Measurements from ENCODE around the gene ZCRB1. TPM values are rescaled to one million over a fixed set of nuclear protein-coding genes. Genes with fewer than 3 reads are reported as not detected.
A peak's percentile ranks its signal among the peaks of the same experiment; 100 is the strongest.
"Not testable (repeated sequence)": the region's sequence is repeated elsewhere in the genome, so short reads cannot be mapped to it uniquely, and the experiment has no call there.

The ZCRB1 gene, protein sequence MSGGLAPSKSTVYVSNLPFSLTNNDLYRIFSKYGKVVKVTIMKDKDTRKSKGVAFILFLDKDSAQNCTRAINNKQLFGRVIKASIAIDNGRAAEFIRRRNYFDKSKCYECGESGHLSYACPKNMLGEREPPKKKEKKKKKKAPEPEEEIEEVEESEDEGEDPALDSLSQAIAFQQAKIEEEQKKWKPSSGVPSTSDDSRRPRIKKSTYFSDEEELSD
- 62.0 and 90.0 TPM in 2 replicates for total RNA-seq (2014; rRNA removed; shearing (Covaris generic))

DNA sequence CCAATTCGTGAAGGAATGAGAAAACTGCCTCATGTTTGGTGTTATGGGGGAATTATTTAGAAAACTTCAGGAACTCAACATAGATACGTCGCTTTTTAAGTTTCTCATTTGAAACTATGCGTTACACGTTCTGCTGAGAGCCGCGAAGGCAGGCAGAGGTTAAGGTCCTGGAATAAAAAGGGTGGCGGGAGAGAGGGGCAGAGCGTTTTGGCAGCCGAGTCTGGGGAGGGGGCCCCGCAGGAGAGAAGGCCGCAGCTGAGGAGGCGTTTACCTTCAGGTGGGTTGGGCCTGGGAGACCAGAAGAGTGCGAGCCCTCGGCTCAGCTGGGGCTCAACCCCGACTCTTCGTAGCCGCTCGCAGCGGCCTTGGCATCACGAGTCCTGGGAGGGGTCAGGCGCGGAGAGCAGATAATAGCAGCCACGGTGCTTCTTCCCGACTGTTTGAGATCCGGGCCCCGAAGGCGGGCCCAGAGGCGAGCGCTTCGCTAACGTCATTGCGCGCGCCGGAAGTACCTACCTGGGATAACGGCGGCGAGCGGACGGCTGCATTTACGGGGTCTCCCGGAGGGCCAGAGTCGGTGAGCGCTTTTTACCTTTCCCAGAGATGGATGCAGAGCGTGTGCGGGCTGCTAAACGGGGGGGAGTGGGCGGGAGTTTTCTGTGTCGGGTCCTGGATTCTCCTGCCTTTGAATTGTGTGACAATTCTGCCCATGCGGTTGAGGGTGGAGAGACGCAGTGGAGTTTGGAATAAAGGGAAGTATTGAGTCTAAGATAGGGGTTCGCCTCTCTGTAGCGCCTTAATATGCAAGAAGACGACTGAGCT lies at the start of gene ZCRB1, which contains the start of gene PPHLN1:
Gene ZCRB1 (minus strand): TSS at position 442 of the 822 bp plus-strand sequence. CDS start 1,992 bp downstream, outside the sequence.
Gene PPHLN1 (plus strand): TSS at position 515 of the 822 bp plus-strand sequence. CDS start 9,736 bp downstream, outside the sequence.
- H3K4me1 ChIP-seq (replicated peaks) = peaks cover 13% of the 10 kb centered on the region
- peak; percentile 74 to 78 for DNase-seq (ENCODE audit: low read depth in 1 of 2, low spot score in 2 of 2)
- no peaks in the 10 kb centered on the region for H3K9me3 ChIP-seq (replicated peaks)
- H3K27me3 ChIP-seq (replicated peaks) = no peaks in the 10 kb centered on the region
- peak within 1 kb of the TSS; percentile 62 for H3K4me3 ChIP-seq
- H3K27ac ChIP-seq = peak within 1 kb of the TSS; percentile 70
- H3K36me3 ChIP-seq = peaks cover 19% of the 10 kb centered on the region

DNA sequence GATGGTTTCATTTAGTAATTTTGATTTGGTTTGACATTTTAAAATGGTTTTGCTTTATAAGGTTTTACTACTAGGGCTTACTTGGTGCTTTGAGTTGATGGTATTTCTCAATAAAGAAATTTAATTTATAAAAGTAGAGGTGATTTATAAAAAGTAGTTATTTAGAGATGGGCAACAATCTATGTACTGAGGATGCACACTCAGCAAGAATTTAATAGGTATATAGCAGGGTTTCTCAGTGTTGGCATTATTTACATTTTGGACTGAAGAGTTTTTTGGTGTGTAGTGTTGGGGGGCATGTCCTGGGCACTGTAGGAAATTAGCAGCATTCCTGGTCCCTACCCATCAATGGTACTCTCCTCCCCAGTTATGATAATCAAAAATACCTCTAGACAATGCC lies 47.8 kb upstream of the ZCRB1 start:
- Histone ChIP-seq H3K4me1 (replicated peaks) (no peaks in the 10 kb centered on the region), H3K4me3 (no peak overlapping the region), H3K9me3 (replicated peaks) (no peaks in the 10 kb centered on the region), H3K36me3 (peaks cover 14% of the 10 kb centered on the region), H3K27me3 (replicated peaks) (no peaks in the 10 kb centered on the region), H3K27ac (no peak overlapping the region)
- DNase-seq (ENCODE audit: low read depth in 1 of 2, low spot score in 2 of 2) = no peak

DNA sequence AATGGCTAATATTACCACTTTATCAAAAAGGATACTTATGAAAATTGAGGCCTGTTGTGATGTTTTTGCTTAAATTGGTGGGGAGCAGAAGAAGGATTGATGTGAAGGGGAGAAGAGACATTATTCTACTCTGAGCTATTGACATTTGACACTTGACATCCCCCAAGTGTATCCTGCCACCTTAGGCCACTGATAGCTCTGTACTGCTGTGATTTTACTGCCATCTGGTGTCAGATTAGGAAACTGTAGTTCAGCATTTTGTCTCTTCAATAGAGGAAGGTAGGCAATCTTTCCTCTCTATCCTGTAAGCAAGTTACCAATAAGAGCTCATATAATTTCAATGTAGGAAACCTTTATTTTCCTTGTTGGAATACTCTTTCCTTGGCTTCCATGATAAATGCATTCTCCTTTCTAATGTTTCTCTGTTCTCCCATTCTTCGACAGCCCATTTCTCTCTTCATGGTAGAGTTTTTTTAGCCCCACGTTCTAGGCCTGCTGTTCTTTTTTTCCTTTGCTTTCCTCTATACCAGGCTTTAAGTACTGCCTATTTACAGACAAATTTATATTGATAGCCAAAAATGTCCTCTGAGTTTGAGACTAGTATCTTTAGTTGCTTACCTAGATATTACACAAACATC lies 46.4 kb upstream of the ZCRB1 start:
- H3K27me3 ChIP-seq (replicated peaks) = no peaks in the 10 kb centered on the region
- no peaks in the 10 kb centered on the region for H3K9me3 ChIP-seq (replicated peaks)
- no peak overlapping the region for H3K27ac ChIP-seq
- no peaks in the 10 kb centered on the region for H3K4me1 ChIP-seq (replicated peaks)
- DNase-seq (ENCODE audit: low read depth in 1 of 2, low spot score in 2 of 2) = peak in 1 of 2 experiments; percentile 40
- peaks cover 14% of the 10 kb centered on the region for H3K36me3 ChIP-seq
- no peak overlapping the region for H3K4me3 ChIP-seq

DNA sequence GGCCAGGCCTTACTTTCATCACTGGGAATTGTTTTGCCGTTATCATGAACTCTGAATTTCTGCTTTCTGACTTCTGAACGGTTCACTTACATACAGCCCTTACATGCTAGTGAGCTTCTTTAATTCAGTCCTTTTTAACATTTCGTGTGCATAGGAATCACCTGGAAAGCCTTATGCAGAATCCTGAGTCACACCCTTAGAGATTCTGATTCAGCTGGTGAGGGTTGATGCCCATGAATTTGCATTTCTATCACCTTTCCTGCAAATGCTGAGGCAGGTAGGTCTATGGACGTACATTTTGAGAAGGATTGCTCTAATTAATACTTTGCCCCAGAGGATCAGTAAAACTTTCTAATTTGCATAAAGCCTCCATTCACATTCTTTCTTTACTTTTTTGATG lies 44.1 kb upstream of the ZCRB1 start:
- Histone ChIP-seq H3K4me3 (no peak overlapping the region), H3K27ac (no peak overlapping the region), H3K36me3 (peaks cover 7% of the 10 kb centered on the region; the same call in 1 of the 2 replicates), H3K27me3 (replicated peaks) (no peaks in the 10 kb centered on the region), H3K4me1 (replicated peaks) (no peaks in the 10 kb centered on the region), H3K9me3 (replicated peaks) (no peaks in the 10 kb centered on the region)
- no peak for DNase-seq (ENCODE audit: low read depth in 1 of 2, low spot score in 2 of 2)

DNA sequence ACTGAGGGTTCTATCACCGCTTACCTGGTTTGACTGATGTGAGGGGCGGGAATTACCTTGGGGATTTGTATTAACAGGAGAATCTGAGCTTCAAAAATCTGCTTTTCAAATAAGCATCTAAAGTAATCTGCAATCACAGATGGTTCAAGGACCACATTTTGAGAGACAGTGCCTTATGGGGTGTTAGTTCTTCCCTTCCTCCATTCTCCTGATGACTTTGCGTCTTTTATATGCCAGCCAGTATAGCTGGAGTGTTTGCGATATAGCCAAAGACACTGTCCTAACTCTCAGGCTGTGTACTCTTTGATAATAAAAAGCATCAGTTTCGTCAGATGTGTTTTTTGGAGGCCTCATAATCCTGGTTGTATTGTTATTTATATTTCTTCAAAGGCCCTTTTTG lies 39.6 kb upstream of the ZCRB1 start:
- no peak overlapping the region for H3K4me3 ChIP-seq
- H3K27ac ChIP-seq = no peak overlapping the region
- no peak for DNase-seq (ENCODE audit: low read depth in 1 of 2, low spot score in 2 of 2)
- no peaks in the 10 kb centered on the region for H3K9me3 ChIP-seq (replicated peaks)
- no peaks in the 10 kb centered on the region for H3K27me3 ChIP-seq (replicated peaks)
- peaks cover 13% of the 10 kb centered on the region; the same call in 1 of the 2 replicates for H3K36me3 ChIP-seq
- no peaks in the 10 kb centered on the region for H3K4me1 ChIP-seq (replicated peaks)

DNA sequence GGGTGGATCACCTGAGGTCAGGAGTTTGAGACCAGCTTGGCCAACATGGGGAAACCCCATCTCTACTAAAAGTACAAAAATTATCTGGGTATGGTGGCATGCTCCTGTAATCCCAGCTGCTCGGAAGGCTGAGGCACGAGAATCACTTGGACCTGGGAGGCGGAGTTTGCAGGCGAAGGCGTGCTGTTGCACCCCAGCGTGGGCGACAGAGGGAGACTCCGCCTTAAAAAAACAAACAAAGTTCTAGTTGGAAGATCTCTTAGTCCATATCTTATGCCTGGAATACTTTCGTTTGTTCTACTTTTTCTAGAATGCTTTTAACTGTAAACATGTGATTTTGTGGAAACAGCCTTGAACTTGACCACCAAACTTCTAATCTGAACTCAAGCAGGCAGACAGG lies 38.8 kb upstream of the ZCRB1 start:
- H3K4me1 ChIP-seq (replicated peaks) = no peaks in the 10 kb centered on the region
- no peaks in the 10 kb centered on the region for H3K9me3 ChIP-seq (replicated peaks)
- no peak overlapping the region for H3K27ac ChIP-seq
- H3K4me3 ChIP-seq = no peak overlapping the region
- H3K36me3 ChIP-seq = peaks cover 13% of the 10 kb centered on the region; the same call in 1 of the 2 replicates
- no peaks in the 10 kb centered on the region for H3K27me3 ChIP-seq (replicated peaks)
- no peak for DNase-seq (ENCODE audit: low read depth in 1 of 2, low spot score in 2 of 2)

DNA sequence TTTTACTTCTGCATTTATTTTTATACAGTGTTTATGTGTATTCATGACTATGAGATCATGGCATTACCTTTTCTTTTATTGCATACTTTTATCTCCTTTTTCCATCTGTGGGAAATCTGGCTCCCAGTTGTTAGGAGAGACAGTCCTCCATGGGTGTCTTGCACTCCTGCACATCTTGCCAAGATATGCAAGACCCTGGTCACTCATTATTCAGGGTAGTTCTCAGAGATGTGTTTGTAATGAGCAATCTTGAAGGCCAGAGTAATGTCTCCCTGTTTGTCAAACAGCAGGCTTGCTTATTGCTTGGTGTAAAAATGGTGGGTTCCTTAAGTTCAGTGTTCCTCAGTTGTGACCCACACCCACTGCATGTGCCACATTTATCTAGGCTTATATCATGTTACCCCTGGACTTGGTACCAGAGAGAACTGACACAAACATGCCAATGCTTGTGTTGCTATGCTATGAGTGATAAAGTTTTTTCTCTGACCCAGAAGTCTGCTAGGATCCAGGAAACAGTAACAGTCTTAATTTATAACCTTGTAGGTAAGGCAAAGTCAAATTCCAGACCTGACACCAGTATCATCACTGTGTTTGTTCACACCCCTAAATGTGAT lies 36.9 kb upstream of the ZCRB1 start:
- Histone ChIP-seq H3K9me3 (replicated peaks) (no peaks in the 10 kb centered on the region), H3K4me1 (replicated peaks) (no peaks in the 10 kb centered on the region), H3K27ac (no peak overlapping the region), H3K4me3 (no peak overlapping the region), H3K36me3 (peaks cover 18% of the 10 kb centered on the region; the same call in 1 of the 2 replicates), H3K27me3 (replicated peaks) (no peaks in the 10 kb centered on the region)
- no peak for DNase-seq (ENCODE audit: low read depth in 1 of 2, low spot score in 2 of 2)

DNA sequence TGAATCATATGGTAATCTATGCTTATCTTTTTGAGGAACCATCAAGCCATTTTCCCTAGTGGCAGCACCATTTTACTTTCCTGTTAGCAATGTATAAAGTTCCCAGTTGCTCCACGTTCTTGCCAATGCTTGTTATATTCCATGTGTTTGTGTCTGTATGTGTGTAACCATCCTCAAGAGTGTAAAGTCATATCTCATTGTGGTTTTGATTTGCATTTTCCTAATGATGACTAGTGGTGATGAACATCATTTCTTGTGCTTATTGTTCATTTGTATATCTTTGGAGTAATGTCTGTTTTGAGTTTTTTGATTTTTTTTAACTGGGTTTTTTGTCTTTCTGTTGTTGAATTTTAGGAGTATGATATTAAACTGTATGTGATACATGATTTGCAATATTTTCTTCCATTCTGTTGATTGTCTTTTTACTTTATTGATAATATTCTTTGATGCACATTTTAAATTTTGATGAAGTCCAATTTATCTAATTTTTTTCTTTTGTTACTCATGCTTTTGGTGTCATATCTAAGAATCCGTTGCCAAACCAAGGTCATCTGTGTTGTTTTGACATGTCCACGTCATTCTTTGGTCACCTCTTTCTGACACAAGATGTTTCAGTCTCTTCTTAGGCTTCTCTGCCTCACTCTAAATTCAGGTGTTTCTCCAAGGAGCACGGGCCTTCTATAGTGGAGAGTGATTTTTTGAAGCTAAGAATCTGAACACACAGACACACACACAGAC lies 36.2 kb upstream of the ZCRB1 start:
- Histone ChIP-seq H3K9me3 (replicated peaks) (no peaks in the 10 kb centered on the region), H3K36me3 (peaks cover 18% of the 10 kb centered on the region; the same call in 1 of the 2 replicates), H3K27me3 (replicated peaks) (no peaks in the 10 kb centered on the region), H3K4me1 (replicated peaks) (no peaks in the 10 kb centered on the region), H3K27ac (no peak overlapping the region), H3K4me3 (no peak overlapping the region)
- no peak for DNase-seq (ENCODE audit: low read depth in 1 of 2, low spot score in 2 of 2)

DNA sequence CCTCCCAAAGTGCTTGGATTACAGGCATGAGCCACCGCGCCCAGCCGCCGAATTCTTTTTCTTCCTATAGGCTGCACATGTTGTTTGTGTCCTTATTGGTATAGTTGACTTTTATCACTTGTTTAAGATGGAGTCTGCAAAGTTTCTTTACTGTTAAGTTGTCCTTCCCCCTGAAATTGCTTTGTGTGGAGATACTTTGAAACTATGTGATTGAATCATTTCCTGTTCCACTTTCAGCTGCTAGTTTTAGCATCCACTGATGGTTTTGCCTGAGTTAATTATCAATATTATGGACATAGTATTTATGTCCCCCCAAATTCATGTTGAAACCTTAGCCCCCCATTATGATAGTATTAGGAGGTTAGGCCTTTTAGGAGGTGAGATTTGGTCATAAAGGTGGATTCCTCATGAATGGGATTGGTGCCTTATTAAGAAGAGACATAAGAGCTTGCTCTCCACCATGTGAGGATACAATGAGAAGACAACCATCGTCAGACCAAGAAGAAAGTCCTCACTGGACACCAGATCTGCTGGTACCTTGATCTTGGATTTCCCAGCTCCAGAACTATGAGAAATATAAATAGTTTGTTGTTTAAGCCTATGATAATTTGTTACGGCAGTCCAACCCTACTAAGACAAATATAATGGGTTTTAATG lies 35.0 kb upstream of the ZCRB1 start:
- Histone ChIP-seq H3K27ac (no peak overlapping the region), H3K36me3 (peaks cover 25% of the 10 kb centered on the region; the same call in 1 of the 2 replicates), H3K4me3 (no peak overlapping the region), H3K4me1 (replicated peaks) (no peaks in the 10 kb centered on the region), H3K9me3 (replicated peaks) (no peaks in the 10 kb centered on the region), H3K27me3 (replicated peaks) (no peaks in the 10 kb centered on the region)
- DNase-seq (ENCODE audit: low read depth in 1 of 2, low spot score in 2 of 2) = no peak

DNA sequence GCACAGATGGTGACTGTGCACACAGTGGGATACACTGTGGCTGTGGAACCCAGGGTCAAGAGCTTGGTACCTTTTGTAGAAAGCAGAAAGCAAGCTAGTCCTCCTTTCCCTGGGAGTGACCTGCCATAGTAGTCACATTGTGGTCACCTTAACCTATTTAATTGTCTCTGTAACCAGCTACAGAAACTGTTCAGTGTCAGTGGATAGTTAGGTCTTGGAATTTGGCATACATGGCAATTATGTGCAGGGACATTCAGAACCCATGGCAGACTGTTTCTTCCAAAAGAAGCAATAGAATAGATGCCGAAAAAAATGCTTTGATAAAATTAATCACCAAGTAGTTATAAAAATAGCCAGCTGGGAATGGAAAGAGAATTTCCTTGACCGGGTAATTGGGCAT lies 30.4 kb upstream of the ZCRB1 start:
- Histone ChIP-seq H3K27ac (no peak overlapping the region), H3K9me3 (replicated peaks) (no peaks in the 10 kb centered on the region), H3K36me3 (peaks cover 38% of the 10 kb centered on the region), H3K27me3 (replicated peaks) (no peaks in the 10 kb centered on the region), H3K4me1 (replicated peaks) (no peaks in the 10 kb centered on the region), H3K4me3 (no peak overlapping the region)
- DNase-seq (ENCODE audit: low read depth in 1 of 2, low spot score in 2 of 2) = no peak

DNA sequence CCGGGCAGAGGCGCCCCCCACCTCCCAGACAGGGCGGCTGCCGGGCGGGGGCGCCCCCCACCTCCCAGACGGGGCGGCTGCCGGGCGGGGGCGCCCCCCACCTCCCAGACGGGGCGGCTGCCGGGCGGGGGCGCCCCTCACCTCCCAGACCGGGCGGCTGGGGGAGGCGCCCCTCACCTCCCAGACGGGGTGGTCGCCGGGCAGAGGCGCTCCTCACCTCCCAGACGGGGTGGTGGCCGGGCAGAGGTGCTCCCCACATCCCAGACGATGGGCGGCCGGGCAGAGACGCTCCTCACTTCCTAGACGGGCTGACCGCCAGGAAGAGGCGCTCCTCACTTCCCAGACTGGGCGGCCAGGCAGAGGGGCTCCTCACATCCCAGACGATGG lies 24.1 kb upstream of the ZCRB1 start:
- H3K36me3 ChIP-seq = peaks cover 19% of the 10 kb centered on the region
- not testable (repeated sequence) for H3K9me3 ChIP-seq (replicated peaks); H3K27ac ChIP-seq; H3K4me1 ChIP-seq (replicated peaks); H3K27me3 ChIP-seq (replicated peaks); DNase-seq (ENCODE audit: low read depth in 1 of 2, low spot score in 2 of 2); H3K4me3 ChIP-seq

DNA sequence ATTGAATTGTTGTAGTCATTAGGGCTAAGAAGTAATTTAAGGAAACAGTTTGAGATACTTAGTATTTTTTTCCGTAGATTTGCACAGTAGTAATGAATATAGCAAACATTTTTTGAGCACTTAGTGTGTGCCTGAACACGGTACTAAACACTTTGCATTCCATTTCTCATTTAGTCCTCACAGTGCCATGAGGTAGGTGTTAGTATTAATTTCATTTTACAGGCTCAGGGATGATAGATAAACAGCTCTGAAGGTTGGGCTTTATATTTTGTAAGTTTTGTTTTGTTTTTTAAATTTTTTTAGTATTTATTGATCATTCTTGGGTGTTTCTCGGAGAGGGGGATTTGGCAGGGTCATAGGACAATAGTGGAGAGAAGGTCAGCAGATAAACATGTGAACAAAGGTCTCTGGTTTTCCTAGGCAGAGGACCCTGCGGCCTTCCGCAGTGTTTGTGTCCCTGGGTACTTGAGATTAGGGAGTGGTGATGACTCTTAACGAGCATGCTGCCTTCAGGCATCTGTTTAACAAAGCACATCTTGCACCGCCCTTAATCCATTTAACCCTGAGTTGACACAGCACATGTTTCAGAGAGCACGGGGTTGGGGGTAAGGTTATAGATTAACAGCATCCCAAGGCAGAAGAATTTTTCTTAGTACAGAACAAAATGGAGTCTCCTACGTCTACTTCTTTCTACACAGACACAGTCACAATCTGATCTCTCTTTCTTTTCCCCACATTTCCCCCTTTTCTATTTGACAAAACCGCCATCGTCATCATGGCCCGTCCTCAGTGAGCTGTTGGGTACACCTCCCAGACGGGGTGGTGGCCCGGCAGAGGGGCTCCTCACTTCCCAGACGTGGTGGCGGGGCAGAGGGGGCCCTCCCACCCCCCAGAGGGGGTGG lies 23.5 kb upstream of the ZCRB1 start:
- not testable (repeated sequence) for H3K27ac ChIP-seq; H3K9me3 ChIP-seq (replicated peaks); DNase-seq (ENCODE audit: low read depth in 1 of 2, low spot score in 2 of 2); H3K27me3 ChIP-seq (replicated peaks); H3K4me1 ChIP-seq (replicated peaks); H3K4me3 ChIP-seq
- peaks cover 15% of the 10 kb centered on the region for H3K36me3 ChIP-seq
